ENCODE measurements around the gene OR11H7. TPM values are rescaled to one million over a fixed set of nuclear protein-coding genes. Genes with fewer than 3 reads are reported as not detected.

OR11H7 gene
- not detected in 2 replicates for total RNA-seq

DNA sequence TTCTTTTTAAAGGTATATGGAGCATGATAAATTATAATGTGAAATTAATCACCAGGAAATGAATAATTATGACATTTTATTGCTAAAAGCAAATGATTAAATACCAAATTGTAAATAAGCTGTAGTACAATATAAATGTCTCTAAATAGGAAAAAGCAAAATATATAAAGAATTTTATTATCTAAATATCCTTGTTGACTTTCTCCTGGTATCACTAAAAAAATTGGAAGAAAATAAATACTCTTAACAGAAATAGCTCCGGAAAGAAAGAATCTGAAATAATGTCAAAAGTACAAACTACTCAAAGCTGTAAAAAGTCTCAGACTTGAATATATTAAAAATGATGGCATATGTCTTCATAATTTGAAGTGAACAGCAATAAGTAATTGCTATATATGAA lies at the start of gene OR11H7:
TSS of gene OR11H7 (plus strand) at position 301 of the 400 bp plus-strand sequence.
- TF ChIP-seq, protein P1, sequence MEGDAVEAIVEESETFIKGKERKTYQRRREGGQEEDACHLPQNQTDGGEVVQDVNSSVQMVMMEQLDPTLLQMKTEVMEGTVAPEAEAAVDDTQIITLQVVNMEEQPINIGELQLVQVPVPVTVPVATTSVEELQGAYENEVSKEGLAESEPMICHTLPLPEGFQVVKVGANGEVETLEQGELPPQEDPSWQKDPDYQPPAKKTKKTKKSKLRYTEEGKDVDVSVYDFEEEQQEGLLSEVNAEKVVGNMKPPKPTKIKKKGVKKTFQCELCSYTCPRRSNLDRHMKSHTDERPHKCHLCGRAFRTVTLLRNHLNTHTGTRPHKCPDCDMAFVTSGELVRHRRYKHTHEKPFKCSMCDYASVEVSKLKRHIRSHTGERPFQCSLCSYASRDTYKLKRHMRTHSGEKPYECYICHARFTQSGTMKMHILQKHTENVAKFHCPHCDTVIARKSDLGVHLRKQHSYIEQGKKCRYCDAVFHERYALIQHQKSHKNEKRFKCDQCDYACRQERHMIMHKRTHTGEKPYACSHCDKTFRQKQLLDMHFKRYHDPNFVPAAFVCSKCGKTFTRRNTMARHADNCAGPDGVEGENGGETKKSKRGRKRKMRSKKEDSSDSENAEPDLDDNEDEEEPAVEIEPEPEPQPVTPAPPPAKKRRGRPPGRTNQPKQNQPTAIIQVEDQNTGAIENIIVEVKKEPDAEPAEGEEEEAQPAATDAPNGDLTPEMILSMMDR (IDR thresholded peaks at IDR 0.05; ENCODE audit: insufficient read depth, low read depth, low read length): no peak
- no peak for DNase-seq (ENCODE audit: low read depth)
- H3K4me3 ChIP-seq (ENCODE audit: low read depth, low read length): no peak within 1 kb of the TSS

DNA sequence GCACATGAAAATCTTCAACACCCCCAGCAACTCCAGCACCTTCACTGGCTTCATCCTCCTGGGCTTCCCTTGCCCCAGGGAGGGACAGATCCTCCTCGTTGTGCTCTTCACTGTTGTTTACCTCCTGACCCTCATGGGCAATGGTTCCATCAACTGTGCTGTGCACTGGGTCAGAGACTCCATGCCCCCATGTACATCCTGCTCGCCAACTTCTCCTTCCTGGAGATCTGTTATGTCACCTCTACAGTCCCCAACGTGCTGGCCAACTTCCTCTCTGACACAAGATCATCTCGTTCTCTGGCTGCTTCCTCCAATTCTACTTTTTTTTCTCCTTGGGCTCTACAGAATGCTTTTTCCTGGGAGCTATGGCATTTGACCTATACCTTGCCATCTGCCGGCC lies 49.6 kb upstream of the OR11H7 start:
- TF ChIP-seq, protein P1 (IDR thresholded peaks at IDR 0.05; ENCODE audit: insufficient read depth, low read depth, low read length): no peak
- no peak for DNase-seq (ENCODE audit: low read depth)
- no peak overlapping the region for H3K4me3 ChIP-seq (ENCODE audit: low read depth, low read length)

DNA sequence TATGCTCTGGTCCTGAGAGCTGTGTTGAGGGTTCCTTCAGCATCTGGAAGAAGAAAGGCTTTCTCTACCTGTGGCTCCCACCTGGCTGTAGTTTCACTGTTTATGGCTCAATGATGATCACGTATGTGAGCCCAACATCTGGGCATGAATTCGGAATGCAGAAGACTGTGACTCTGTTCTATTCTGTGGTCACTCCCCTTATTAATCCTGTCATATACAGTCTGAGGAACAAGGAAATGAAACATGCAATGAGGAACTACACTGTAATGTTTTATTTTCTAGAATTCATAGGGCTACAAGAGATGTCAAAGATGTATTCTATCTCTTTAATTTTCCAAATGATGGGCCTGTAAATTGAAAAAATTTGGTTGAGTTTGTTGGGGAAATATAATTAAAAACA lies 48.9 kb upstream of the OR11H7 start:
- TF ChIP-seq, protein P1 (IDR thresholded peaks at IDR 0.05; ENCODE audit: insufficient read depth, low read depth, low read length): no peak
- DNase-seq (ENCODE audit: low read depth): no peak
- H3K4me3 ChIP-seq (ENCODE audit: low read depth, low read length): no peak overlapping the region

DNA sequence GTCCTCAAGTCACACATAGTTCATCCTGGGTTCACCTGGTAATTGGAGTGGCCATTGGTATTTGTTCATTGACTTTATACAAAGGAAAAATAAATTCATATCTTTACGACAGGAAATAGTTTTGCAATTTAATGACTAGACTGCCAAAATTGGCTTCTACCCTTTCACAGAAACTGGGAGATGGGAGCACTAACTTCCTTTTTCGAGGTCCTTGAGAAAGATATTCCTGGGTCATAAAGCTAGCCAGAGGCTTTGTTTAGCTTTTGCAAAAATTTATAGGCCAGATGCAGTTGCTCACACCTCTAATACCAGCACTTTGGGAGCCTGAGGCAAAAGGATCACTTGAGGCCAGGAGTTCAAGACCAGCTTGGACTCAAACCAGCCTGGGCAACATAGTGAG lies 48.3 kb upstream of the OR11H7 start:
- H3K4me3 ChIP-seq (ENCODE audit: low read depth, low read length): no peak overlapping the region
- DNase-seq (ENCODE audit: low read depth): no peak
- TF ChIP-seq, protein P1 (IDR thresholded peaks at IDR 0.05; ENCODE audit: insufficient read depth, low read depth, low read length): no peak

DNA sequence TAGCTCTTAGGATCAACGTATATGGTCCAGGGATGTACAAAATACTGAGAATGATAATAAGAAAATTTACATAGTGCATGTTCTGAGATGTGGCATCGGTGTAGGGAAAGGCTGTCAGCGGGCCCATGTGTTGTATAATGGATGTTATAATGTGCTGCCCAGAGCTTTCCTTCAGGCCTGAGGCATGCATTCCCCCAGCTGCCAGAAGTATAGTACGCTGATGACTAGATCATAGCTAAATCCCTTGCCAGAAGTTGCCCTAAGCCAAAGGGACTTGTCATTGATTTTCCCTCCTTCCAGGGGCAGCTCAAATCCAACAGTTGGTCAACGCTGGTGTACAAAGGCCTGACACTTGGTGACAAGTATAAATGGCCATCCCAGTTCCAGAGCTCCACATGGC lies 44.6 kb upstream of the OR11H7 start:
- TF ChIP-seq, protein P1 (IDR thresholded peaks at IDR 0.05; ENCODE audit: insufficient read depth, low read depth, low read length): no peak
- DNase-seq (ENCODE audit: low read depth): no peak
- H3K4me3 ChIP-seq (ENCODE audit: low read depth, low read length): no peak overlapping the region

DNA sequence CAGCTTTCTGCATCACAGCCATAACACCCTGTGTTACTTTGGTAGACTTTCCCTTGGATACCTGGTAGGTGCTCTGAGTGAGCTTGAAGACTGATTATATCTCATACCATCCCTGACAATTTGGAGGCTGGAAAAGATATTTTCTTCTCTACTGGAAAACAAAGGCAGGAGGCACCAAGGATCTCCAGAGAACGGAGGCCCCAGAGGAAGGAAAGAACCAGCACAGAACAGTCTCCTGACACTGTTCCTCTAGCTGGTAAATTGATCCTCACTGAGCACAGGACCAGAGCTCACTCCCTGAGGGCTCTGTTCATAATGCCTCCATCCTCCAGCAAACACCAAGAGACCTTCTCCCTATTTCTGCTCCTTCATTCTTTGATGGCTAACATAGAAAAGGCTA lies 38.2 kb upstream of the OR11H7 start, which contains the start of gene OR11G2:
TSS of gene OR11G2 (plus strand) at position 301 of the 400 bp plus-strand sequence. CDS start 6,542 bp downstream, outside the sequence.
- no peak within 1 kb of the TSS for H3K4me3 ChIP-seq (ENCODE audit: low read depth, low read length)
- DNase-seq (ENCODE audit: low read depth): no peak
- TF ChIP-seq, protein P1 (IDR thresholded peaks at IDR 0.05; ENCODE audit: insufficient read depth, low read depth, low read length): no peak

DNA sequence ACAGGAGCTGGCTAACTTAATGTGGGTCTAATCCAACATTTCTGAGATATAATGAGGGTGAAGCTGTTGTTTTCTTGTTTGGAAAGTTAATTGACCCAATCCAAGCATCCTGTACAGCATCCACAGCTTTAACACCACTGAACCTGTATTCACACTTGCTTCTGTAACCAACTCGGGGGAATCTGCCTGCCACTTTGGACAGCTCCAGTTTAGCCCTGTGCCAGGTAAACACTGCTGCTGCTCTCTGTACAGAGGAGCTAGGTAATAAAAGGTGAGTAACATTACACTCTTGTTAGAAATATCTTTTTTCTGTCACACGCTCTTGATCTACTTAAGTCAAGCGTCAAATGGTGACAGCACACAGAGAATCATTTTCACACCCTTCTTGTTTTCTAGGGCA lies 37.4 kb upstream of the OR11H7 start:
- H3K4me3 ChIP-seq (ENCODE audit: low read depth, low read length): no peak overlapping the region
- TF ChIP-seq, protein P1 (IDR thresholded peaks at IDR 0.05; ENCODE audit: insufficient read depth, low read depth, low read length): no peak
- DNase-seq (ENCODE audit: low read depth): no peak

Measured in fibroblast of villous mesenchyme (primary cell).